GM18951 (cell line): Measurements from ENCODE around the gene AHCY.
"Not testable (repeated sequence)": the region's sequence is repeated elsewhere in the genome, so short reads cannot be mapped to it uniquely, and the experiment has no call there.

Experiments
- POLR2A ChIP-seq: IDR thresholded peaks from 4 replicates; pipeline ENCODE4 v1.6.1; 2011; ENCODE audit warnings: mild to moderate bottlenecking; ENCODE audit not compliant: insufficient read length, insufficient read depth; ENCODE audit errors: extremely low read depth
- in situ Hi-C: fragments of 300-500 bp; cut with MboI; formaldehyde crosslinking; loops from one replicate; pipeline ENCODE4 v1.12.0; 2022; ENCODE audit warnings: low sequenced_read_pairs, mixed read lengths, inconsistent platforms; ENCODE audit not compliant: unreplicated experiment

Gene AHCY

DNA sequence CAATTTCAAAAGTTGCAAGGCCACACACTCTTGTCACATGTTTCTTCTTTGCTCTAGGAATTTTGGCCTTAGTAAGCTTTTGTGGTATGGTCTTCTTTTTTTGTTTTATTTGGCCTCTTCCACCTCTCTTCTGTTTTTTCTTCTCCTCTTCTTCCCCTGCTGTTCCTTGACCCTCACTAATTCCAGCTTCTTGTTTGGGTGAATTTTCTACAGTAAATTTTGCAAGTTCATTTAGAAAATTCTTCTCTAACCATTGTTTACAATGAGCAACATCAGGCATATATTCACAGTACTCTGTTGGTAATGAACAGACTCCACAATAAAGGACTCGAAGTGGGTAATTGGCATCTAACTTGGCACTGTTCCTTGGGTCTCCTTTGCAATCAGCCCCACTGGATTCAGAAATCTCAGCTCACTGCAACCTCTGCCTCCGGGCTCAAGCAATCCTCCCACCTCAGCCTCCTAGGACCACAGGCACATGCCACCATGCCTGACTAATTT lies 57.0 kb downstream of the AHCY start:
- no peak for TF ChIP-seq POLR2A

GRCh38 chr20:34243377-34243776 lies 59.8 kb downstream of the AHCY start:
- no peak for TF ChIP-seq POLR2A
- in situ Hi-C loops, result no loop called here

More for the DNA sequence above, 57.0 kb downstream of the AHCY start:
- in situ Hi-C loops, result no loop called here

- in situ Hi-C loops, result no loop called here
Measured at GRCh38 chr20:34242879-34243278, 60.3 kb downstream of the AHCY start.

GRCh38 chr20:34242015-34242414 lies 61.1 kb downstream of the AHCY start:
- in situ Hi-C loops, result not testable (repeated sequence)

More at GRCh38 chr20:34242879-34243278, 60.3 kb downstream of the AHCY start:
- no peak for TF ChIP-seq POLR2A

DNA sequence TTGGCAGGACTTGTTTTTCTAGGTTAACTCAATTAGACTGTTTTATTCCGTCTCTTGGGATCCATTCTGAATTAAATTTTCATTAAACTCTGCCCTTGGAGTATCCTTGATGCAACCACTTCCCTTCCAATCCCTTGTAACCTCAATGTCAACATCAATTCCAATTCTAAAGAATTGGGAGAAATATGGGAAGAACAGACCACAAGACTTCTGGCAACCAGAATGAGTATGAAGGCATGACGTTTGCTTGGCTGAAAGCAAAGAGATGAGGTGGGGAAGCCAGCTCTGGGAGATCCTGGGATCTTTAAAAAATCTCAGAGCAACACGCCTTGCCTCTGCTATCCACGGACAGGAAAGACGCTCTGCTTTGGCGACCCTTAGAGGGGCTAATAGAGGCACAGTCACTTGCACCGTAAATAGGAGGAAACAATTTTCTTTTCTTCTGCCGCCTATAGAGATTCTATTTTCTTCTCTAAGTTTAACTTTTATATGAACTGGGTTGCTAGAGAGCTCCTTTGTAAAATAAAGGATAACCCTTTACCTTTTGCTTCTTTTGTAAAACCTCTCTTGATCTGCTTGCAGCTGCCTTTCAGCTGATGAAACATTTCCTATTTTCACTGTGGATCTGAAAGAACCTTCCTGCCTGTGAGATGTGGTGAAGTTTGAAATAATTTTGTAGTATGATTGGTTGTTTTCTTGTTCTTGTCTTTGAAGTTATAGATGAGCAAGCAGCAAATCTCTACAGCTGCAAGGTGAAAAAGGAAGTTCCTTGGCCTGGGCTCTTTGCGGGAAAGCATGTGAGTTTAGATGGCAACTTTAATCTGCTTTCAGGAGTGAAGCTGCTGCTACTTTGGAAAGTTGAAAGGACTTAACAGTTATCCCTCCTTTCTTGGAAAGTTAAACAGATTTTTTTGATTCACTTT lies 62.2 kb downstream of the AHCY start, which contains the start of gene ASIP:
TSS of gene ASIP (plus strand) at position 731 of the 923 bp plus-strand sequence. CDS start 18,952 bp downstream, outside the sequence.
- TF ChIP-seq POLR2A, result no peak
- in situ Hi-C loops, result no loop called here

DNA sequence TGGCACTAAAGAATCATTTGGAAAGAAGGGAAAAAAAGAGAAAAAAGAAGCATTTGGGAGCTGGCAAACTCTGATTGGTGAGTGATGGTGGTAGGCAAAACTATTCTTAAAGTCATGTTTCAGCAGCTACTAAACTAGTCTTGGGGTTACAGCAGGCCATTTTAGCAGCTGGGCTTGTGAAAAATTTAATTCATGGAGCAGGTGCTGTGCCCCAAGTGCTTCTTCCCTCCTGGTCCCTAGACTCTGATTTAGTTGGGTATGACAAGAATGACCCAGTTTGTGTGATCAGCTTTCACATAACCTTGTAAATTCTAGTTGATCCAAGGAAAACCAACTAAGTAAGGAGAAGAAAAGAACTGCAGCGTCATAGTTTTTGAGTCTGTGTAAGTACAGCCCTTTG lies 63.0 kb downstream of the AHCY start:
- TF ChIP-seq POLR2A, result no peak
- in situ Hi-C loops, result no loop called here

DNA sequence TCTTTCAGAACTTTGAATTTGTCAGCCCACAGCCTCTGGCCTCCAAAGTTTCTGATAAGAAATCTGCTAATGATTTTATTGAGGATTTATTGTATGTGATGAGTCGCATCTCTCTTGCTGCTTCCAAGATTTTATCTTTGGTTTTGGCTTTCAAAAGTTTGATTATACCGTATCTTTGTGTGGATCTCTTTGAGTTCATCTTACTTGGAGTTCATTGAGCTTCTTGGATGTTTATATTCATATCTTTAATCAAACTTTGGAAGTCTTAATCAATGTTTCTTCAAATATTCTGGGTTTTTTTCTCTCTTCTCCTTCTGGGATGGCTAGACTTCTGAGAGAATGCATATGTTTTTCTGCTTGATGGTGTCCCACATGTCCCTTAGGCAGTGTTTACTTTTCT lies 65.2 kb downstream of the AHCY start:
- in situ Hi-C loops, result no loop called here

DNA sequence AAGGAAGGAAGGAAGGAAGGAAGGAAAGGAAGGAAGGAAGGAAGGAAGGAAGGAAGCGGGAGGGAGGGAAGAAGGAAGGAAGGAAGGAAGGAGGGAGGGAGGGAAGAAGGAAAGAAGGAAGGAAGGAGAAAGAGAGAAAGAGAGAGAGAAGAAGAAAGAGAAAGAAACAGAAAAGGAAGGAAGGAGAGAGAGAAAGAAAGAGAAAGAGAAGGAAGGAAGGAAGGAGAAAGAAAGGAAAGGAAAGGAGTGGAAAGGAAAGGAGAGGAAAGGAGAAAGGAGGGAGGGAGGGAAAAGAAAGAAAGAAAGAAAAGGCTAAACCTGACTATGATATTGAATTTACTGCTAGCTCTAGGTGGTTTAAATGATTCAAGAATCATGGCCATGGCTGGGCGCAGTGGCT lies 67.3 kb downstream of the AHCY start:
- in situ Hi-C loops, result no loop called here
- TF ChIP-seq POLR2A, result no peak

More for the DNA sequence above, 65.2 kb downstream of the AHCY start:
- no peak for TF ChIP-seq POLR2A

GRCh38 chr20:34233687-34234086 lies 69.5 kb downstream of the AHCY start:
- TF ChIP-seq POLR2A, result no peak
- in situ Hi-C loops, result no loop called here

GRCh38 chr20:34232494-34233087 lies 70.6 kb downstream of the AHCY start:
- in situ Hi-C loops, result no loop called here
- no peak for TF ChIP-seq POLR2A

GRCh38 chr20:34231634-34232033 lies 71.5 kb downstream of the AHCY start:
- TF ChIP-seq POLR2A, result no peak
- in situ Hi-C loops, result no loop called here
